Measurements from ENCODE around the gene INPP5E.

- TF ChIP-seq CTCF (IDR thresholded peaks at IDR 0.05) (no peak), POLR2A (IDR thresholded peaks at IDR 0.05) (no peak)
Observed at GRCh38 chr9:136486823-136487620, 47.4 kb upstream of the INPP5E start.

Data from right lobe of liver (tissue), 4 donors.